ENCODE results near the gene CDC25A. TPM values are rescaled to one million over a fixed set of nuclear protein-coding genes. Genes with fewer than 3 reads are reported as not detected.

The CDC25A gene
- total RNA-seq, 1 donor from 2014 or later: 25.6 TPM

DNA sequence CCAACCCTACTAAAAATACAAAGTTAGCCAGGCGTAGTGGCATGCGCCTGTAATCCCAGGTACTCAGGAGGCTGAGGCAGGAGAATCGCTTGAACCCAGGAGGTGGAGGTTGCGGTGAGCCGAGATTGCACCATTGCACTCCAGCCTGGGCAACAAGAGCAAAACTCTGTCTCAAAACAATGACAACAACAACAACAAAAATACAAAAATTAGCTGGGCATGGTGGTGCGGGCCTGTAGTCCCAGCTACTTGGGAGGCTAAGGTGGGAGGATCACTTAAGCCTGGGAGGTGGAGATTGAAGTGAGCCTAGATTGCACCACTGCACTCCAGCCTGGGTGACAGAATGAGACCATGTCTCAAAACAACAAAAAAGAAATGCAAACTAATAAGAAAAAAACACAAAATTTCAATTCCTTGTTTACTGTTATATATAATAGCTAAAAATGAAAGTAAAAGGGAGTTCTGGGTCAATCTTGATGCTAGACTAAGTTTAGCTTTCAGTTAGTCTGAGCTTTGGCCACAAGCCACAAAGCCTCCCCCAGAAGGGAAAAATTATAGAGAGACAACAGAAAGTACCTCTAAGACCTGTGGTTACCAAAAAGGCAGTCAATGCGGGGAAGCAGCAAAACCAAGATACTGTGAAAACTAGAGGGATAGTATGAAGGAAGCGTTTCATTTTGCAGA lies 76.0 kb downstream of the CDC25A start:
- intact Hi-C loops (cut with micrococcal nuclease): loop anchor here (1.0 to 2.0 kb wide), 5 partner anchors 25 to 367 kb away; partner anchors contain the start of gene CDC25A

DNA sequence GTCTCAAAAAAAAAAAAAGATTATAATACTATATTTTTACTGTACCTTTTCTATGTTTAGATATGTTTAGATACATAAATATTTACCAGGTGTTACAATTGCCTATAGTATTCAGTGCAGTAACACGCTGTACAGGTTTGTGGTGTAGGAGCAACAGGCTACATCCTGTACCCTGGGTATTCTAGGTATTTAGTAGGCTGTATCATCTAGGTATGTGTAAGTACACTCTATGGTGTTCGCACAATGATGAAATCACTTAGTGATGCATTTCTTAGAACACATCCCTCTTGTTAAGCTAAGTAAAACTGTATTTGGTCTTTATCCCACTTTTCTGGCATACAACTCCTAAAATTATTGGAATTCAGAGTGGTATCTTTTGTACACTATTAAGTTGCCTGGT lies 77.8 kb downstream of the CDC25A start:
- intact Hi-C loops (cut with micrococcal nuclease): no loop called here

DNA sequence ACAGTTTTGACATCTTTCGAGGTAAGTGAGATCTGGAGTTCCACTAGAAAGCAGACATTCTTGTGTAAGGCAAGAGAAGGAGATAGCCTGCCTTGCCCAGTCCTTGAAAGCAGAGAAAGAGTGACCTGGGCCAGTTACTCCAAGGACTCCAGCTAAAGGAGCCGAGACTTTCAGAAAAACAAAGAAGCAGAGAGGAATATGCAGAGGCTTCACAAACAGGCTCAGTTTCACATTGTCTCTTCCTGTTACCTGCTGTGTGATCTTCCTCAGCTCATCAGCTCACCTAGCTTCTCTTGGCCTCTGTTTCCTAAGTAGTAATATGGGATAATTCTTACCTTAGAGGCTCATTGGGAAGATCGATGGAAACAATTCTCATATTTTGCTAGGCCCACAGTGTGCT lies 81.0 kb downstream of the CDC25A start:
- intact Hi-C loops (cut with micrococcal nuclease): no loop called here

Other genes starting within 250 kb of the CDC25A start
- gene MAP4, start 172.0 kb downstream of the CDC25A start, total RNA-seq: 104 and 106 TPM in 2 replicates
- gene CAMP, start 35.1 kb upstream of the CDC25A start, total RNA-seq: not detected in 2 replicates
- gene ZNF589, start 52.7 kb upstream of the CDC25A start, total RNA-seq: 33.5 and 38.7 TPM in 2 replicates
- gene NME6, start 113.0 kb upstream of the CDC25A start, total RNA-seq: 35.0 and 37.8 TPM in 2 replicates
- not detected in 2 replicates for gene SPINK8, start 145.2 kb upstream of the CDC25A start, total RNA-seq
- gene FBXW12, start 183.8 kb upstream of the CDC25A start, total RNA-seq: not detected in 2 replicates
- 3.3 and 6.9 TPM in 2 replicates for gene PLXNB1, start 241.7 kb upstream of the CDC25A start, total RNA-seq

Data from T-helper 1 cell treated with Interleukin-12 subunit alpha and Interleukin-12 subunit beta and Interleukin-4 antibody, amounts not matched to agents 30 ng/mL and 1 ng/mL, for 36 hours (primary cell).